Karpas-422 (cell line): Measurements from ENCODE around the gene SPTBN1. TPM values are rescaled to one million over a fixed set of nuclear protein-coding genes. Genes with fewer than 3 reads are reported as not detected.

ENCODE experiments used
- DNase-seq: peaks from one replicate; pipeline ENCODE4 v3.0.0-alpha.2; 2015
- H2AFZ ChIP-seq: fragments of 200-600 bp; sonication (generic); 2 replicates; pipeline ENCODE4 v1.6.1; 2014; ENCODE audit warnings: antibody characterized with exemption, low read length, mixed read lengths
- H3K27ac ChIP-seq: fragments of 200-600 bp; sonication (generic); 2 replicates; pipeline ENCODE4 v1.5.1; 2014; ENCODE audit warnings: mild to moderate bottlenecking, low read length, moderate library complexity
- H3K27me3 ChIP-seq: fragments of 200-600 bp; sonication (generic); 2 replicates; pipeline ENCODE4 v1.6.1; 2014; ENCODE audit warnings: low read length, mixed read lengths
- H3K36me3 ChIP-seq: fragments of 200-600 bp; sonication (generic); 2 replicates; pipeline ENCODE4 v1.6.1; 2014; ENCODE audit warnings: low read length, mixed read lengths; ENCODE audit not compliant: insufficient read depth
- H3K4me1 ChIP-seq: fragments of 200-600 bp; sonication (generic); 2 replicates; pipeline ENCODE4 v1.6.1; 2014; ENCODE audit warnings: mild to moderate bottlenecking, low read length, mixed read lengths
- H3K4me2 ChIP-seq: fragments of 200-600 bp; sonication (generic); 2 replicates; pipeline ENCODE4 v1.6.1; 2014; ENCODE audit warnings: low read length, low read depth, mild to moderate bottlenecking; ENCODE audit not compliant: poor library complexity, severe bottlenecking
- H3K4me3 ChIP-seq: fragments of 200-600 bp; sonication (generic); 2 replicates; pipeline ENCODE4 v1.5.1; 2014; ENCODE audit warnings: mild to moderate bottlenecking, antibody characterized with exemption, low read length, mixed read lengths
- H3K79me2 ChIP-seq: fragments of 200-600 bp; sonication (generic); 2 replicates; pipeline ENCODE4 v1.6.1; 2014; ENCODE audit warnings: mild to moderate bottlenecking, low read length, mixed read lengths
- H3K9ac ChIP-seq: fragments of 200-600 bp; sonication (generic); 2 replicates; pipeline ENCODE4 v1.6.0; 2014; ENCODE audit warnings: low read length
- H3K9me2 ChIP-seq: fragments of 200-600 bp; sonication (generic), shearing (Covaris generic); replicated peaks from 2 replicates; pipeline ENCODE4 v1.6.0; 2014; ENCODE audit warnings: mild to moderate bottlenecking, low read length, moderate library complexity; ENCODE audit not compliant: insufficient read depth
- H3K9me3 ChIP-seq: fragments of 300-700, 200-600 bp; sonication (generic); 2 replicates; pipeline ENCODE4 v1.6.1; 2014; ENCODE audit warnings: low read length, mixed read lengths
- H4K20me1 ChIP-seq: fragments of 200-600 bp; sonication (generic); 2 replicates; pipeline ENCODE4 v1.6.1; 2014; ENCODE audit warnings: mild to moderate bottlenecking, antibody characterized with exemption, low read length, low read depth; ENCODE audit not compliant: insufficient read depth
- total RNA-seq: library from RNA; depleted of rRNA; stranded (reverse); fragments of >200 nt; shearing (Covaris generic); gene quantifications from 2 replicates; pipeline ENCODE4 v1.2.3, GENCODE V29; 2014; ENCODE audit warnings: low replicate concordance

Gene SPTBN1
- total RNA-seq, 1 experiment from 2014 or later: 6.2 TPM

DNA sequence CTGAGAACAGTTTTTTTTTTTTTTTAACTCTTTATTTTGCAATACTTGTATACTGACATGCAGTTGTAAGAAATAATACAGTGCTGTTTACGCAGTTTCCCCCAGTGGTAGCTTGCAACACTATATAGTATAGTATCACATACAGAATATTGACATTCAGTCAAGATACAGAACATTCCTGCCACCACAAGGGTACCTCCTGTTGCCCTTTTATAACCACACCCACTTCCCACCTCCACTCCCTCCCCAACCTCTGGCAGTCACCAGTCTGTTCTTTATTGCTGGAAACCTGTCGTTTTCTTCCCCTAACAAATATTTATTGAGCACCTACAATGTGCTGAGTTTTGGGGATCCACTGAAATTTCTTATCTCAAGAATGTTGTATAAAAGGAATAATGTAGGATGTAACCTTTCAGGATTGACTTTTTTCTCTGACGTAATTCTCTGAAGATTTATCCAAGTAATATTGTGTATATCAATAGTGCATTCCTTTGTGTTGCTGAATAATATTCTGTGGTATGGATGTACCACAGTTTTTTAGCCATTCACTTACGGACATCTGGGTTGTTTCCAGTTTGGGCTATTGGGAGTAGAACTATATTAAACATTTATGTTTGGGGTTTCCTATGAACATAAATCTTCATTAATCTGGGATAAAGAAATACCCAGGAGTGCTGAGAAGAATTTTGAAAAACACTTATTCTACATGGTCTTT lies 215.9 kb downstream of the SPTBN1 start:
- H3K9ac ChIP-seq: 0 out of 2 replicates have a peak overlapping the region, but pooled peaks have one; percentile 53
- no peaks in the 10 kb centered on the region for H3K36me3 ChIP-seq
- H3K4me1 ChIP-seq: peaks cover 53% of the 10 kb centered on the region
- no peak for DNase-seq
- H4K20me1 ChIP-seq: no peaks in the 10 kb centered on the region
- peak overlapping the region; percentile 84; the same call in 1 of the 2 replicates for H2AFZ ChIP-seq
- H3K9me2 ChIP-seq: no peaks in the 10 kb centered on the region
- no peaks in the 10 kb centered on the region for H3K27me3 ChIP-seq
- no peaks in the 10 kb centered on the region for H3K9me3 ChIP-seq
- no peaks in the 10 kb centered on the region for H3K79me2 ChIP-seq
- no peak overlapping the region for H3K4me3 ChIP-seq
- H3K27ac ChIP-seq: peak overlapping the region; percentile 77
- peak overlapping the region; percentile 65 for H3K4me2 ChIP-seq

DNA sequence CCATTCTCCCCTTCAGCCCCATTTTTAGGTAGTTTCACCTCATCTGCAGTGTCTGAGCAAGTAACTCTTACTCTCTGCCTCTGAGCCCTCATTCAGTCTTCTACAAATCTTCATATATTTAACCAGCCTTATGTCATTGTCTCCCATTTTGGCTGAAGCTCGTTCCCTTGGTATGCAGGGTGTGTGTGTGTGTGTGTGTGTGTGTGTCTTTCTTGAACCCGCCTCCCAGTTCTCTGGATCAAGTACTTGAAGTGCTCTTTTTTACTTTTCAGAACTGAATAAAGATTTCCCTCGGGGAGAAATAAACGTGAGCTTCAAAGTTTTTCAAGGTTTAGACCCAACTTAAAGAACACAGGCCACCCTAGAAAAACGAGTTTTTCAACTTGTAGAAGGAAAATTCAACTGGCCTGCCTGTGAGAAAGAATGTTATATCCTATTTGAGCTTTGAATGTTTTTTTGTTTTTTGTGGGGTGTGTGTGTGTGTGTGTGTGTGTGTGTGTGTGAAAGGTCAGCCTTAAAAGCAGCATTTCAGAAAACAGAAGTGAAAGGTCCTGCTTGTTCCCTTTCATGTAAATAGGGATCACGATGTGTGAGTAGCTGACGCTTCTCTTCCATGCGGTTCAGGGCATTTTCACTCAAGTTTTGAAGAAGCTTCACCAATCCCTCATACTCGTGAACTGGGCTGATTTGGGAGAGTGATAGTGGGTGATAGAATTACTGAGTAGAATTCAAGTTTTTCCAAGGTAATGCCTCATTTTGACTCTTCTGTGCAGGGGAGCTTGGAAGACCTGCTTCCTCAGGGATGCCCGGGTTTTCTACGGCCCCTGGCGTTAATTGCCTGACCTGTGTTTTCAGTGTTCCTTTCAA lies 216.7 kb downstream of the SPTBN1 start:
- Histone ChIP-seq H3K36me3 (no peaks in the 10 kb centered on the region), H2AFZ (peak overlapping the region; percentile 84), H3K9me2 (no peaks in the 10 kb centered on the region), H3K4me3 (no peak overlapping the region; the same call in 1 of the 2 replicates), H3K9me3 (no peaks in the 10 kb centered on the region), H3K9ac (peak overlapping the region; percentile 53), H3K4me1 (peaks cover 61% of the 10 kb centered on the region), H4K20me1 (no peaks in the 10 kb centered on the region), H3K27me3 (no peaks in the 10 kb centered on the region), H3K4me2 (peak overlapping the region; percentile 65), H3K27ac (peak overlapping the region; percentile 77), H3K79me2 (no peaks in the 10 kb centered on the region)
- DNase-seq: peak; percentile 88

DNA sequence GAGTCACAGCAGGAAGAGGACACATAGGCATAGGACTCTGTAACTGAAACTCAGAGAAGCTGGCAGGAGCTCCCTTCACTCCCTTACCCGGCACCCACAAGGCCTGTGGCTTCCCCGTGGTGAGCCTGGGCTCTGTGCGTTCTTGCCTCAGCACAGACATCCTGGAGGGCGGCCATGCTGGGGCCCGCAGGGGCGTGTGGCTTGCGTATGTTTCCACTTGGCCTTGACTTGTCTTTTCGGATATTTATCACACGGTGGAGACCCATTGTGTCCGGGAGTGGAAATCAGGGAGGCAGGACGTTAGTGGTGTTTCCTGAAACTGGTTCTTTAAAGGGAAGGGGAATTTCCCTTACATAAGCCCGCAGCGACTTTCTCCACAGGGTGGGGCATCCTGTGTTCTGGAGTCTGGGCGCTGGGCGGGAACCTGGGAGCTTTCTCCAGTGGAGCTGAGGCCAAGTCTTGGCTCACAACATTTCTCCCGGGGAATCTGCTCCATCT lies 217.4 kb downstream of the SPTBN1 start:
- Histone ChIP-seq H3K79me2 (no peaks in the 10 kb centered on the region), H3K36me3 (no peaks in the 10 kb centered on the region), H3K9me3 (no peaks in the 10 kb centered on the region), H3K4me2 (peak overlapping the region; percentile 65), H3K27me3 (no peaks in the 10 kb centered on the region), H3K27ac (peak overlapping the region; percentile 77), H3K4me3 (peak overlapping the region; percentile 5; the same call in 1 of the 2 replicates), H3K4me1 (peaks cover 68% of the 10 kb centered on the region), H3K9me2 (no peaks in the 10 kb centered on the region), H3K9ac (peak overlapping the region; percentile 53), H2AFZ (peak overlapping the region; percentile 84), H4K20me1 (no peaks in the 10 kb centered on the region)
- DNase-seq: peak; percentile 59

DNA sequence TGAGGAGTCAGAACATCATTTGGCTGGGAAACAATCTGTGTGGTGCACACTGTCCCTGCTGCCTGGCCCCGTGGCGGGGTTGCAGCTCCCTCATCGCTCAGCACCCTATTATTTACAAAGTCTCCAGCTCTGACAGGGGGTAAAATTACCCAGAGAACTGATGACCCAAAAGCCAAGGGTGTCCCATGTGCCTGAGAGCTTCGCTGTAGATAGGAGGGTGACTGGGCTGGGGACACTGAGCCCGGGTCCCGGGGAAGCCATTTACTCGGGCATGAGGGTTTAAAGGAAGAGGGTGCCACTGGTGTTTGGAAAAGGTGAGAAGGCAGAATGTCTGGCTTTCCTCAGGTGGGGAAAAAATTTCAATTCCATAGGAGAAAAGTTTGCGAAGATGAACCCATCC lies 219.2 kb downstream of the SPTBN1 start:
- Histone ChIP-seq H2AFZ (no peak overlapping the region), H3K9me3 (no peaks in the 10 kb centered on the region), H3K4me1 (peaks cover 78% of the 10 kb centered on the region), H3K27ac (no peak overlapping the region), H4K20me1 (no peaks in the 10 kb centered on the region), H3K4me3 (no peak overlapping the region), H3K36me3 (no peaks in the 10 kb centered on the region), H3K4me2 (no peak overlapping the region), H3K9ac (no peak overlapping the region), H3K27me3 (no peaks in the 10 kb centered on the region), H3K79me2 (no peaks in the 10 kb centered on the region), H3K9me2 (no peaks in the 10 kb centered on the region)
- DNase-seq: no peak

DNA sequence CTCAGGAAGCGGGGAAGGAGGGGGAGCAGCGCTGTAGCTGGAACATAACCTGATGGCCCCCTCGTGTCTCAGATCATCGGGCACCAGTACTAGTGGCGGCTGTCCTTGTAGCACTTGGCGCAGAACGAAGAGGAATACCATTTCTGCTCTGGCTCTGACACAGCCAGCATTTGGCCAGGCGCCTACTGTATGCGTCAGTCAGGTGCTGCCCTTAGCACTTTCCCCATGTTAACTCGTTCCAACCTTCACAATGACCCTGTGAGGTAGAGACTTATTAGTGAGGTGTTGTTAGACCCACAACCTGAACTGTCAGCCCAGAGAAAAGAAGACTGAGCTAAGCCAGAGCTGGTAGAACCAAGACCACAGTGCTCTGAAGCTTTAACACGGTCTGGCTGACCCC lies 219.6 kb downstream of the SPTBN1 start:
- no peaks in the 10 kb centered on the region for H4K20me1 ChIP-seq
- no peaks in the 10 kb centered on the region for H3K9me2 ChIP-seq
- H3K27ac ChIP-seq: peak overlapping the region; percentile 88
- DNase-seq: no peak
- no peak overlapping the region for H3K4me3 ChIP-seq
- no peaks in the 10 kb centered on the region for H3K27me3 ChIP-seq
- no peak overlapping the region for H2AFZ ChIP-seq
- no peaks in the 10 kb centered on the region for H3K36me3 ChIP-seq
- H3K79me2 ChIP-seq: no peaks in the 10 kb centered on the region
- H3K4me1 ChIP-seq: peaks cover 79% of the 10 kb centered on the region
- no peak overlapping the region for H3K4me2 ChIP-seq
- H3K9me3 ChIP-seq: no peaks in the 10 kb centered on the region
- no peak overlapping the region for H3K9ac ChIP-seq

DNA sequence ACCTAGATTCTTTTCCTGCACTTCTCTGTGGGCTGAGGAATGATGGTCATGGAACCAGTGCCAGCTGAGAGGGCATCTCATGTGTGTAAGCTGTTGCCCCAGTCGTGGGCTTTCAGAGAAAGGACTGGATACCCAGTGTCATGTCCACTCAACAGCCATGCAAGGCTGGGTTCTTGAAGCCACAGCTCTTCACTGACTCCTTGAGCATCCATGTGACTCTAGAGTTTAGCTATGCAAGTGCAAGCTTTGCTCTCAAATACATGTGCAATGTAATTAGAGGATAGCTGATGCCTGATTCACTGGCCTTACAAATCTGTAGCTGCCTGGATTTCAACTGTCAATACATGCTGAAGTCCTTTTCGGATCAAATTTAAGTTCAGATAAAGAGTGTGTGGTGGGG lies 220.5 kb downstream of the SPTBN1 start:
- H3K9ac ChIP-seq: peak overlapping the region; percentile 57
- H3K27me3 ChIP-seq: no peaks in the 10 kb centered on the region
- no peaks in the 10 kb centered on the region for H4K20me1 ChIP-seq
- no peaks in the 10 kb centered on the region for H3K9me3 ChIP-seq
- peaks cover 88% of the 10 kb centered on the region for H3K4me1 ChIP-seq
- H3K9me2 ChIP-seq: no peaks in the 10 kb centered on the region
- H3K36me3 ChIP-seq: no peaks in the 10 kb centered on the region
- H3K4me2 ChIP-seq: peak overlapping the region; percentile 62
- DNase-seq: peak; percentile 57
- H2AFZ ChIP-seq: peak overlapping the region; percentile 72; the same call in 1 of the 2 replicates
- H3K4me3 ChIP-seq: peak overlapping the region; percentile 5; the same call in 1 of the 2 replicates
- no peaks in the 10 kb centered on the region for H3K79me2 ChIP-seq
- peak overlapping the region; percentile 88 for H3K27ac ChIP-seq

DNA sequence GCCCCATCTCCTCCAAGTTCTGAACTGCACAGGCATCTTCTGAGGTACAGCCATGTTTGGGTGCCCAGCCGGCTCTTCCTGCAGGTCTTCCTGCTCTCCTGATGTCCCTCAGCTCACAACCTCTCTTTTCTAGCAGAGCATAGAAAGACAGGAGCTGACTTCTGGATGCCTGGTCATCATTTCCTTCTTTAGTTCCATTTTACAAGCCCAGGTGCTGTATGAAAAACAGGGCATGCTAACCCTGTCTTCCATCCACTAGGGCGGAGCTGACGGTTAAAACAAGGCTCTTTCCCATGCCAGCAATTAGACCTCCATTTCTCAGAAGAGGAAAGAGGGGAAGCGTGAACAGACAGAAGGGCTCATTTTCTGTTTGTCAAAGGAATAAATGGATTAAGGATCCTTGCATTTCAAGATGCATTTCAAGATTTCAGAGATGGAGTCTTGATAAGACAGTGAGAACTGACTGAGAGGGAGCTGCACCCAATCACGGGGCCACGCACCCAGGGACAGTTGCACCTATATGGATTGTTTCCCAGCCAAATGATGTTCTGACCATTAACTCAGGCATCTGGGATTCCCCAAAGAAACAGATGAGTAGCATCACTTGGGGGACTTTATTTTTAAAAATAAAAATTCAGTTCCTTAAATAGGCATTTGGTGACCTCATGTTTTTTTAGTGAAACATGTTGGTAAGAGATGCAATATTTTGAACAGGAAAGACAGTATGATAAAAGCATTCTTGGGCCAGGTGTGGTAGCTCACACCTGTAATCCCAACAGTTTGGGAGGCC lies 221.5 kb downstream of the SPTBN1 start:
- Histone ChIP-seq H3K27me3 (no peaks in the 10 kb centered on the region), H3K9ac (peak overlapping the region; percentile 57), H3K4me2 (peak overlapping the region; percentile 62), H3K79me2 (no peaks in the 10 kb centered on the region), H2AFZ (peak overlapping the region; percentile 72), H3K9me2 (no peaks in the 10 kb centered on the region), H3K36me3 (no peaks in the 10 kb centered on the region), H3K9me3 (no peaks in the 10 kb centered on the region), H3K4me1 (peaks cover 82% of the 10 kb centered on the region), H3K27ac (peak overlapping the region; percentile 88), H4K20me1 (no peaks in the 10 kb centered on the region), H3K4me3 (peak overlapping the region; percentile 26; the same call in 1 of the 2 replicates)
- DNase-seq: peak; percentile 71
